ENCODE results near the gene ACR.

ACR gene

GRCh38 chr22:50711446-50712340 is 26.3 kb upstream of the ACR start:
- Histone ChIP-seq H3K4me3 (ENCODE audit: insufficient read depth, low read depth, low read length, poor library complexity, severe bottlenecking) (no peak overlapping the region), H3K27me3 (replicated peaks; ENCODE audit: control insufficient read depth, insufficient read depth, low read length, poor library complexity, severe bottlenecking) (no peaks in the 10 kb centered on the region), H3K4me1 (ENCODE audit: control insufficient read depth, insufficient read depth, low read length, poor library complexity, severe bottlenecking) (no peaks in the 10 kb centered on the region), H3K36me3 (ENCODE audit: control insufficient read depth, insufficient read depth, low read length) (no peaks in the 10 kb centered on the region), H3K27ac (ENCODE audit: insufficient read depth, low read length, poor library complexity, severe bottlenecking) (no peak overlapping the region), H3K9me3 (ENCODE audit: control insufficient read depth, low read length) (no peaks in the 10 kb centered on the region)
- no peak for DNase-seq

- no peak overlapping the region for H3K4me3 ChIP-seq (ENCODE audit: insufficient read depth, low read depth, low read length, poor library complexity, severe bottlenecking)
Observed at GRCh38 chr22:50712341-50713007, 25.5 kb upstream of the ACR start.

GRCh38 chr22:50713008-50713385 is 25.0 kb upstream of the ACR start:
- no peak overlapping the region for H3K27ac ChIP-seq (ENCODE audit: insufficient read depth, low read length, poor library complexity, severe bottlenecking)
- no peaks in the 10 kb centered on the region for H3K27me3 ChIP-seq (replicated peaks; ENCODE audit: control insufficient read depth, insufficient read depth, low read length, poor library complexity, severe bottlenecking)
- H3K4me1 ChIP-seq (ENCODE audit: control insufficient read depth, insufficient read depth, low read length, poor library complexity, severe bottlenecking): no peaks in the 10 kb centered on the region
- DNase-seq: no peak
- H3K36me3 ChIP-seq (ENCODE audit: control insufficient read depth, insufficient read depth, low read length): no peaks in the 10 kb centered on the region
- no peaks in the 10 kb centered on the region for H3K9me3 ChIP-seq (ENCODE audit: control insufficient read depth, low read length)
- H3K4me3 ChIP-seq (ENCODE audit: insufficient read depth, low read depth, low read length, poor library complexity, severe bottlenecking): no peak overlapping the region

More at GRCh38 chr22:50712341-50713007, 25.5 kb upstream of the ACR start:
- Histone ChIP-seq H3K9me3 (ENCODE audit: control insufficient read depth, low read length) (no peaks in the 10 kb centered on the region), H3K4me1 (ENCODE audit: control insufficient read depth, insufficient read depth, low read length, poor library complexity, severe bottlenecking) (no peaks in the 10 kb centered on the region), H3K27me3 (replicated peaks; ENCODE audit: control insufficient read depth, insufficient read depth, low read length, poor library complexity, severe bottlenecking) (no peaks in the 10 kb centered on the region), H3K36me3 (ENCODE audit: control insufficient read depth, insufficient read depth, low read length) (no peaks in the 10 kb centered on the region), H3K27ac (ENCODE audit: insufficient read depth, low read length, poor library complexity, severe bottlenecking) (no peak overlapping the region)
- DNase-seq: no peak

- Histone ChIP-seq H3K36me3 (ENCODE audit: control insufficient read depth, insufficient read depth, low read length) (no peaks in the 10 kb centered on the region), H3K9me3 (ENCODE audit: control insufficient read depth, low read length) (no peaks in the 10 kb centered on the region), H3K27ac (ENCODE audit: insufficient read depth, low read length, poor library complexity, severe bottlenecking) (no peak overlapping the region), H3K4me3 (ENCODE audit: insufficient read depth, low read depth, low read length, poor library complexity, severe bottlenecking) (no peak overlapping the region), H3K4me1 (ENCODE audit: control insufficient read depth, insufficient read depth, low read length, poor library complexity, severe bottlenecking) (no peaks in the 10 kb centered on the region), H3K27me3 (replicated peaks; ENCODE audit: control insufficient read depth, insufficient read depth, low read length, poor library complexity, severe bottlenecking) (no peaks in the 10 kb centered on the region)
- no peak for DNase-seq
Observed at GRCh38 chr22:50713571-50714056, 24.4 kb upstream of the ACR start.

- Histone ChIP-seq H3K4me1 (ENCODE audit: control insufficient read depth, insufficient read depth, low read length, poor library complexity, severe bottlenecking) (no peaks in the 10 kb centered on the region), H3K27ac (ENCODE audit: insufficient read depth, low read length, poor library complexity, severe bottlenecking) (no peak overlapping the region), H3K9me3 (ENCODE audit: control insufficient read depth, low read length) (no peaks in the 10 kb centered on the region), H3K36me3 (ENCODE audit: control insufficient read depth, insufficient read depth, low read length) (no peaks in the 10 kb centered on the region), H3K27me3 (replicated peaks; ENCODE audit: control insufficient read depth, insufficient read depth, low read length, poor library complexity, severe bottlenecking) (no peaks in the 10 kb centered on the region), H3K4me3 (ENCODE audit: insufficient read depth, low read depth, low read length, poor library complexity, severe bottlenecking) (no peak overlapping the region)
- no peak for DNase-seq
Observed at GRCh38 chr22:50714150-50714549, 23.9 kb upstream of the ACR start.

- Histone ChIP-seq H3K4me3 (ENCODE audit: insufficient read depth, low read depth, low read length, poor library complexity, severe bottlenecking) (no peak overlapping the region), H3K27me3 (replicated peaks; ENCODE audit: control insufficient read depth, insufficient read depth, low read length, poor library complexity, severe bottlenecking) (no peaks in the 10 kb centered on the region), H3K36me3 (ENCODE audit: control insufficient read depth, insufficient read depth, low read length) (no peaks in the 10 kb centered on the region), H3K27ac (ENCODE audit: insufficient read depth, low read length, poor library complexity, severe bottlenecking) (no peak overlapping the region), H3K4me1 (ENCODE audit: control insufficient read depth, insufficient read depth, low read length, poor library complexity, severe bottlenecking) (no peaks in the 10 kb centered on the region), H3K9me3 (ENCODE audit: control insufficient read depth, low read length) (no peaks in the 10 kb centered on the region)
- no peak for DNase-seq
Observed at GRCh38 chr22:50714631-50715179, 23.3 kb upstream of the ACR start.

GRCh38 chr22:50715250-50715649 is 22.8 kb upstream of the ACR start:
- no peak overlapping the region for H3K27ac ChIP-seq (ENCODE audit: insufficient read depth, low read length, poor library complexity, severe bottlenecking)
- no peak overlapping the region for H3K4me3 ChIP-seq (ENCODE audit: insufficient read depth, low read depth, low read length, poor library complexity, severe bottlenecking)
- H3K27me3 ChIP-seq (replicated peaks; ENCODE audit: control insufficient read depth, insufficient read depth, low read length, poor library complexity, severe bottlenecking): no peaks in the 10 kb centered on the region
- DNase-seq: no peak
- H3K4me1 ChIP-seq (ENCODE audit: control insufficient read depth, insufficient read depth, low read length, poor library complexity, severe bottlenecking): no peaks in the 10 kb centered on the region
- no peaks in the 10 kb centered on the region for H3K9me3 ChIP-seq (ENCODE audit: control insufficient read depth, low read length)
- H3K36me3 ChIP-seq (ENCODE audit: control insufficient read depth, insufficient read depth, low read length): no peaks in the 10 kb centered on the region

GRCh38 chr22:50715776-50716175 is 22.2 kb upstream of the ACR start:
- no peak for DNase-seq
- Histone ChIP-seq H3K27me3 (replicated peaks; ENCODE audit: control insufficient read depth, insufficient read depth, low read length, poor library complexity, severe bottlenecking) (no peaks in the 10 kb centered on the region), H3K4me1 (ENCODE audit: control insufficient read depth, insufficient read depth, low read length, poor library complexity, severe bottlenecking) (no peaks in the 10 kb centered on the region), H3K9me3 (ENCODE audit: control insufficient read depth, low read length) (no peaks in the 10 kb centered on the region), H3K36me3 (ENCODE audit: control insufficient read depth, insufficient read depth, low read length) (no peaks in the 10 kb centered on the region), H3K4me3 (ENCODE audit: insufficient read depth, low read depth, low read length, poor library complexity, severe bottlenecking) (no peak overlapping the region), H3K27ac (ENCODE audit: insufficient read depth, low read length, poor library complexity, severe bottlenecking) (no peak overlapping the region)

GRCh38 chr22:50716290-50717024 is 21.5 kb upstream of the ACR start:
- no peaks in the 10 kb centered on the region for H3K36me3 ChIP-seq (ENCODE audit: control insufficient read depth, insufficient read depth, low read length)
- H3K4me1 ChIP-seq (ENCODE audit: control insufficient read depth, insufficient read depth, low read length, poor library complexity, severe bottlenecking): no peaks in the 10 kb centered on the region
- H3K4me3 ChIP-seq (ENCODE audit: insufficient read depth, low read depth, low read length, poor library complexity, severe bottlenecking): no peak overlapping the region
- no peak for DNase-seq
- no peaks in the 10 kb centered on the region for H3K27me3 ChIP-seq (replicated peaks; ENCODE audit: control insufficient read depth, insufficient read depth, low read length, poor library complexity, severe bottlenecking)
- H3K9me3 ChIP-seq (ENCODE audit: control insufficient read depth, low read length): no peaks in the 10 kb centered on the region
- H3K27ac ChIP-seq (ENCODE audit: insufficient read depth, low read length, poor library complexity, severe bottlenecking): no peak overlapping the region

Measured in effector memory CD4-positive, alpha-beta T cell (primary cell).